GM20431 (cell line): Measurements from ENCODE around the gene CPNE1.

Source experiments
- in situ Hi-C: fragments of 300-500 bp; cut with MseI, MboI; formaldehyde crosslinking; loops from one replicate; pipeline ENCODE4 v1.15.0; 2020; ENCODE audit warnings: low sequenced_read_pairs; ENCODE audit not compliant: unreplicated experiment

CPNE1 gene

DNA sequence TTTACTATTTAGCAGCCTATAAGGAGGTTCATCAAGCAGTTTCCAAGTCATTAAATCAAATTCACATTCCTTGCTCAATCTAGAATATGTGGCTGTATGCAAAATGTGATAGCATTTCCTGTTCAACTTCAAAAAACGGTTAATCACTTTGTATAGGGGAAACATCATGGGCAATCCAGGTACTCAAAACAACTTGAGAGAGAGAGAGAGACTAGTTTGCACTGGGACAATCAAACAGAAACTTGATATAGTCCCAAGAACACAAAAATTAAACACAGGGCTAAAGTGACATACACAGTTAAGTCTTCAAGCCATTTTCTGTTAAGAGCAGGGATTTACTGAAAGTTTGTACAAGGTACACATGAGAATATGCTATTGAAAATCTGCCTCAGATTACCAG, 7.4 kb downstream of the CPNE1 start:
- in situ Hi-C loops: no loop called here

DNA sequence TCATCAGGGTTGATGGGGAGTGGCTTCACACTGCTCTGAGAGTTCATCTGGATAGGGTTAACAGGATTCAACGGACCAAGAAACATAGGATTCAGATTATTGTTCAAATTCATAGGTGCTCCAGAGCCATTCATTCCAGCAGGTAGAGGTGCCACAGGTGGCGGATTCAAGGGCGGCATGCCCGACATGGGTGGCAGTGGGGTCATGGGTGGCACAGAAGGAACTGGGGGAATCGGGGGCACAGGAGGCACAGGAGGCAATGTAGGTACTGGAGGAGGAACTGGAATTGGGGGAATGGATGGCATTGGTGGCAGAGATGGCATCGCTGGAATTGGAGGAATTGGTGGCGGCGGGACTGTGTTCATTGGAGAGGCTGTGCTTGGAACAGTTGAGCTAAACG, 10.3 kb downstream of the CPNE1 start:
- in situ Hi-C loops: no loop called here

DNA sequence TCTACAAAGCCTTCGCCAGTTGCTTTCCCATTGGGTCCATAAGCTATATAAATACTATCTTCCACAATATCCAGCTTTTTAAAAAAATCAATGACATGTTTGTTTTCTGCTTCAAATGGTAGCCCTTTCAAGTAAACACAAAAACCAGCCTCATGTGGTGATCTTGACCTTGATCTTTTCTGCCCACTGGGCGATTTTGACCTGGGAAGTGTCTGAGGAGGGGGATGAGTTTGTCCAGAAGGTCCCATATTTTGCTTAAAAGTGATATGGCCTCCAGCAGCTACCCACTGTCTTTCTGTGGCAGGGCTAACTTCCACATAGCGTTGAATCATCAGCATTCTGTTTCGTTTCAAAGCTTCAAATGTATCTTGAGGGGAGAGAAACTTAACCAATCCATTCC, 10.8 kb downstream of the CPNE1 start:
- in situ Hi-C loops: no loop called here

DNA sequence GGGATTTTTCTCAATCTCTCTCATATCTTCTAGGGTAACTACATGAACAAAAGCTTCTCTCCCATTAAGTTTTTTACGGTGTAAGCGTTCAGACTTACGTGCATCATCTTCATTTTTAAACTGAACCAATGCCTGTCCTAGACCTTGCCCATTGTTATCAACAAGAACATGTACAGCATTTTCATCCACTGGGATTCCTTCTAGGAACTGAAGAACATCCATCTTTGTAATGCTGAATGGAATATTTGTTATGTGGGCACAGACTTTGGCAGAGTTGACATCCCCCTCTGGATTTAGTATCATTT, 11.3 kb downstream of the CPNE1 start:
- in situ Hi-C loops: no loop called here

DNA sequence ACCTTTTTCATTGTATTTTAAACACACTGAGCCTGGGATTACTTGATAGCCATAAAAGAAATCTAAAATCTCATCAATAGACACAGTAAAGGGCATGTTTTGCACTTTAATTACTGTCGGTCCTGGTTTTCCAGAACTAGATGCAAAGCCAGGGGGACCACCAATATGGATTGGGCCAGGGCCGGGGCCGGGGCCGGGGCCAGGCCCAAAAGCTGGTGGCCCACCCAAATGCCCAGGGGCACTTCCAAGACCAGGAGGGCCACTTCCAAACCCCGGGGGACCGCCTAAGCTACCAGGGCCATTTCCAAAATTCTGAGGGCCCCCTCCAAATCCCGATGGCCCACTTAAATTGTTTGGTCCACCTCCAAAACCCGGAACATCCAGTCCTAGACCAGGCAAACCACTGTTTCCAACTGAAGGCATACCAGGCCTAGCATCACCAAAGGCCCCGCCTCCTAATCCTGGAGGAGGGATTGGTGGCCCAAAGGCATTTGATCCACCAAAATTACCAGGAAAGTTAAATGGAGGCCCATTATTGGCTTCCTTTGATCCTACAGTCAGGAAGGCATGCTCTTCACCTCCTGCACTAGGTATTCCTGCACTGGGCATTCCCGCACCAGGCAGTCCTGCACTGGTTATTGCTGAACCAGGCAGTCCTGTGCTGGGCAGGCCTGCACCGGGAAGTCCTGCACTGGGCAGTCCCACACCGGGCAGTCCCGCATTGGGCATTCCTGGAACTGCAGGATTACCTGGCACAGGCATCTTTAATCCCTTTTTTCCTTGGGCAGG, 11.9 kb downstream of the CPNE1 start:
- in situ Hi-C loops: no loop called here

DNA sequence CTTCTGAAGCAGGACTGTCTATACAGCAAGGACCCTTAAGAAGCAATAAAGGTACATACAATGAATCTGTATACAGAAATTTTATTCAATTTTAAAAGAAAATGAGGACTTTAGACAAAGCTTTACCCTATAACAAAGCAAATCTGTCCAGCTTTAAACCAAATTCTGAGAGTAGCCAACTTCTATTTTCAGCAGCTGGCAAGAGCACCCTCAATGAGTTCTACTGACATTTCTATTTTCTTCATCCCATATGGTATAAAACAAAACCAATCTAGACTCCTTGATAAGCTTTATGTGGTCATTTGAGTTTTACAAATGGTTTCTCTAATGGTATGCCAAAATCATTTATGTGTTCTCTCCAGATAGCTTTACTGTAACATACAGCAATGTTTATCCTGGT, 12.7 kb downstream of the CPNE1 start:
- in situ Hi-C loops: no loop called here

DNA sequence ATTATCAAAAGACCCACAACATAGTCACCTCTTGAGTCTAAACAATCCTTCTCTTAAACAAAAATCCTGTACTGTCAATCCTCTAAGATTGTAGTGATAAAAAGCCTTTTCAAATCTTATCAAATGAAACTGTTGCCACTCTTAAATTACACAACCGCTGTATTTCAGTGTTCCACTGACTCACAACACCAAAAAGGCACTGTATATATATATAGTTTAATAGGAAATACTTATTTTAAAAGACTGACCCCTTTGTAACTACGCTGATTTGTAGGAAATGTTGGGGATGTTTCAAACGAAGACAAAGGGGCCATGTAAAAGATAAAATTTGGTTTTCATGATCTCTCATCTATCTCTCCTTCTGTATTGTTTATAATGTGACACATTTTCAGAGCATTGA, 14.1 kb downstream of the CPNE1 start:
- in situ Hi-C loops: no loop called here

DNA sequence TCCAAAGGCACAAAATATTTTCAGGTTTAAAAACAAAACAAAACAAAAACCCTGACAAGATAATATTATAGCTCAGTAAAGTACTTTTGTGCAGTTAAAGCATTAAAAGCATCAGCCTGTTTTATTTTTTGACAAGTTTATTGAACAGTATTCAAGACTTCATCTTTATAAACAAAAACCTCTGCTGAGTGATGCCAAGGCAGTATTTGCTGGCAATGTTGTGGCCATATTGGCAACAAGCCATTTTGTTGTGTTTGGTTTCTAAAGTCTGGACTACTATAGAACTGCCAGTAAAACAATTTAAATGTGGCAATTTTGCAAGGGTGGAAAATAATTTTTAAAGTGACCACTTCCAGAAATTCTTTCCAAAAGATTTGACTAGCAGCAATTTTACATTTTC, 15.9 kb downstream of the CPNE1 start:
- in situ Hi-C loops: no loop called here

DNA sequence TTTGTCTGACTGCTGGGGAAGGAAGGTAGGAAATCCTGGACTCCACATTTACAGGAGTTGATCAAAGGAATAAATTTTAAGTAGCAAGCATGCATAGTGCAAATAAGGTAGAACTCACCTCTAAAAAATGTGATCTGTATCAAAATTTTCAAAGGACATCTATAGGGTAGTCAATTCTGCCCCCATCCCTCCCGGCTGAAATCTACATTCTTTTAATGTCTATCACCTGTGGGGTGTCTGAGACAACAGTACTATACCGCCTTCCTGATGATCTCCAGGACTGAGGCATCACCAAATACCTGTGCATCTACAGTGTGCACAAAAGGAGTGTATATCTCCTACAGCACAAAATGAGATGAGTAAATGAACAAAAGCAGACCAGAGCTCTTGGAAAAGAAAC, 19.9 kb downstream of the CPNE1 start:
- in situ Hi-C loops: no loop called here

DNA sequence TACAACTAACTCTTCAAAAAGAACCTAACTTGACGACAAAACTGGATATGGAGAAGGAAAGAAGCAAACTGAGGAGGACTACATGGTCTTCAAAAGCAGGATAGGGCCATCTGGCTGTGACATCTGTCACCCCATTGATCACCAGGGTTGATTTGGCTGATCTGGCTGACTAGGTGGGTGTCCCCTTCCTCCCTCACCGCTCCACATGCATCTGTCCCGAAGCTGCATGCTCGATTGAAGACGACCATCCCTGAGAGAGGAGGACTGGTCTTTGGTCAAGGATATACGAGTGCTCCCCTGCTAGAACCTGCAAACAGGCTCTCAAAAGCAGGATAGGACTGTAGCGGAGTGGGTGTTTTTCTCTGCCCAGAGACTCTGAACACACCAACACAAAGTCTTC, 21.7 kb downstream of the CPNE1 start:
- in situ Hi-C loops: no loop called here

DNA sequence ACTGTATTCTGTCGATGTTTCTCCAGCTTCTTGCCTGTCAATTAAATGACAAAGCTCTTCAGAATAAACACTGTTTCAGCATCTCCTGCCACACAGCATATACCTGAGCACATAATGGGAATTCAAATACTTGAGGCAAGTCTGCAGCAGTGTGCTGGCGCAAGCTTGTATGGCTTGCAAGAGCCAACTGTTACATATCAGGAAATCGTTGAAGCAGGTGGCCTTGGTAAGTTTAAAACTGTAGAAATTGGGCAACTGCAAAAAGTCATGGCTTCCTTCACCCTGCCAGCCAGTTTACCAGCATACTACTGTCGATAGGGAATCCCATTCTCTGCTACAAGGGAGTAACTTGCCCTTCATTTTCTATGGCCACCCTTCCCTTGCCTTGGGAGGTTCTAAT, 23.0 kb downstream of the CPNE1 start:
- in situ Hi-C loops: no loop called here

DNA sequence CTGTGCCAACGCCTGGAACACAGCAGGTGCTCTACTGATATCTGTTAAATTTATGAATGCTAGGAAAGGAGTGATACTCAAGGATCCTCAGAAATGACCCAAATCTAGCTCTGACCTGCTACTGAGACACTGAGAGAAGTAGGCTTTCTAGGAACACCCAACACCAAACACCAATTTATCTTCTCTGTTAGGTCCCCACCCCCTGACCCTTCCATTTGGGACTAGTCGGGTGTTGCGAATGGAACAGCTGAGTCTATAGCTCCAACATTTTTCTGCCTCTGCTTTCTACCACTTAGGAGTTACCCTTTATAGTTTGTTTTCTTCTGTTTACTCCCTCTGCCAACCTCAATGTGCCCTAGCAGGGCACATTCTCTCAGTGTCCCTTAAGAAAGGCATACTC, 24.0 kb downstream of the CPNE1 start:
- in situ Hi-C loops: no loop called here

DNA sequence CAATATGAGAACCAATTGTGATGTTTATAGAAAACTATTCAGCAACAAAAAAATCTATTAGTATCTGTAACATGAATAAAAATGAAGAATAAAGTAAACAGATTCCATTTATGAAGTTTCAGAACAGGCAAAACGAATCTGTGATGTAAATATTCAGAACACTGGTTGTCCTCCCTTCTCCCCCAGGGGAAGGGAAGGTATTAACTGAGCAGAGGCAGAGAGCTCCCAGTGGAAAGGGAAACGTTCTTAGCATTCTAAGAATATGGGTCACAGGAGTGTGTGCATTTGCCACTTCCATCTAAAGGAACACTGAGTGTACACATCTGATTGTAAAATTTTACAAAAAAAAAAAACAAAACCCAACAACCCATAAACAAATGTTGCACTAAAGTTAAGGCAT, 25.9 kb downstream of the CPNE1 start:
- in situ Hi-C loops: no loop called here

DNA sequence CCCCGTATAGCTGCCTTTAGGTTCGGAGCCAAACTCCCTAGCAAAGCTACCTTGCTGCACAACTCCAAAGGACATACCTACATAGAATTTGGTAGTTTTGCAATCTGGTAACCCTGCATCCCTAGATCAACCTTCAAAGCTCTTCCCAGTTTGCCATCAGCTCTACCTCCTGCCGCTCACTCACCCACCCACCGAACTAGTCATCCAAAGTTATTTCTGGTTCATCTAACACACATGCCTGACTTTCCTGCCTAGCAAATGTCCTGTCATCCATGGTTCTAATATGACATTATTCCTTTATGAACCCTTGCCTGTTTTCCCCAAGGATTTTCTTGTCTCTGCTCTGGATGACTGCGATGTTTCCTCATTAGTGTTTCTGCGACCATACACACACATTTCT, 27.4 kb downstream of the CPNE1 start:
- in situ Hi-C loops: no loop called here

DNA sequence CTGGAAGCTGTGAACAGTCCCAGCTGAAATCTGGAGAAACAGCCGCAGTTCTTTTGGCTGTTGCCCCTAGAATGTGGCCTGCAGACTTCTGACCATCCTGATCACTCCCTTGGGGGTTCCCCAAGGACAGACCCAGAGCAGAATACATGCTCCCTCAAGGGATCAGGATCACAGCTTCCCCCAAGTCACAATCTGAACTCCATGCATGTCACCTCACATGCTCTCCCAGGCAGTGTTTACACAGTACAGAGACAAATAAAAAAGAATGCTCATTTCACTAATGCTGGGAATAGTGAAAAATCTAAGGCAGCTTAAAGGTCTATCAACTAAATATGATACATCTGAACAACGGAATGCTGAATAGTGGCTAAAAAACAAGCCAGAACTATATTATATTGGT, 28.6 kb downstream of the CPNE1 start:
- in situ Hi-C loops: no loop called here

DNA sequence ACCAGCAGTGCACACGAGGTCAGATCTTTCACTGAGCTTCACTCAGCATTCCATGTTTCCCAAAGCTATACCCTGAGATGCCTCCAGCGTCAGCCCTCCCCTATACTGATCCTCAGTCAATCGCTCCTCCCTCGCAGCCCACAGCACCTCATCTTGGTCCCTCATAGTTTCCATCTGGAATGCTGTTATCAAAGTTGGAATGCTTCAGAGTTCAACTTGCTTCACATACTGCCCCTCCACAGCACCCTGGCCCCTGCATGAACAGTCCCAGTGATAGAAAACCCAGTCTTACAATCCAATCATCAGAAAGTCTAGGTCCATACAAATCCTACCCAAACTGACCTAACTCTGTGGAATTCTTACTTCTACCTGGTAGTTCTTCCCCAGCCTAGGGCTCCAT, 29.0 kb downstream of the CPNE1 start:
- in situ Hi-C loops: no loop called here

DNA sequence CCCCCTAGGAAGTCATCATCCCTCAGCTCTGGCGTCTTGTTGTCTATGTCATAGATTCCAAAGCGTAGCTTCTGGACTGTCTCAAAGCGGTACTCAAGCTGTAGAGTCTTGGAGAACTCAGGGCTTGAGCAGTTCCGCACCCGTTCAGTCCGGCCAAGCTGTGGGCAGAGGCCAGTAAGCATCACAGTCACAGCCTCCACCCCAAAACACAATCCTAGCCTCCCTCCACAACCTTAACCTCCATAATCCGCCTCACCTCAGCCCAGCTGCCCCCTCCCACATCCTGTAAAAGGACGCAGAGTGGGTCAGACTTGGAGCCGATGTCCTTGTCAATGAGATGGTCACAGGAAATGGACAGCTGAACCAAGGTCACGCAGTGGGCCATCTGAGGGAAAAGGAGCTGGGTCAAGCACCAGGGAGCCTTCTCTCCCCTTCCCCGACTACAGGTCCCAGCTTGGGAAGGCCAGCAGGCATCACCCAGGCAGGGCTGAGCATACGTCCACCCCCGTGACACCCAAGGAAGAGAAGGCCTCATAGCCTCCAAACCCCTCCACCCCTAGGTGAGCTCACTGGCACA, 32.1 kb downstream of the CPNE1 start:
- in situ Hi-C loops: no loop called here

DNA sequence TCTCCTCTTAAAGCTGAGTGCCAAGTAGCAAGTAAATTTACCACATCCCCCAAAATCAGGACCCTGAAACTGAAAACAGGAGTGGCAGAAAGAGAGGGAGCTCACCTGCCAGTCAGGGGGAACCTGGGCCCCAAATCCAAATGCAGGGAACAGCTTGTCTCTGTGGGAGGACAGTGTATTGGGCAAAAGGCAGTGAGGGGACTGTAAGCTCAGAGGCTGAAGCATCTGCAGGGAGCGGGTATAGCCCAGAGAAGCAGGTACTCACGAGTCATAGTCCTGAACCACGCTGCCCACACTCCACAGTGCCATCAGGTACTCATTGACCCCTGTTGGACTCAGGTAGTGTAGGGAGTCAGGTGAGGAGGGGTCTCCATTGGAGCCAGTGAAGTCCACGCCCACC, 34.1 kb downstream of the CPNE1 start:
- in situ Hi-C loops: no loop called here

DNA sequence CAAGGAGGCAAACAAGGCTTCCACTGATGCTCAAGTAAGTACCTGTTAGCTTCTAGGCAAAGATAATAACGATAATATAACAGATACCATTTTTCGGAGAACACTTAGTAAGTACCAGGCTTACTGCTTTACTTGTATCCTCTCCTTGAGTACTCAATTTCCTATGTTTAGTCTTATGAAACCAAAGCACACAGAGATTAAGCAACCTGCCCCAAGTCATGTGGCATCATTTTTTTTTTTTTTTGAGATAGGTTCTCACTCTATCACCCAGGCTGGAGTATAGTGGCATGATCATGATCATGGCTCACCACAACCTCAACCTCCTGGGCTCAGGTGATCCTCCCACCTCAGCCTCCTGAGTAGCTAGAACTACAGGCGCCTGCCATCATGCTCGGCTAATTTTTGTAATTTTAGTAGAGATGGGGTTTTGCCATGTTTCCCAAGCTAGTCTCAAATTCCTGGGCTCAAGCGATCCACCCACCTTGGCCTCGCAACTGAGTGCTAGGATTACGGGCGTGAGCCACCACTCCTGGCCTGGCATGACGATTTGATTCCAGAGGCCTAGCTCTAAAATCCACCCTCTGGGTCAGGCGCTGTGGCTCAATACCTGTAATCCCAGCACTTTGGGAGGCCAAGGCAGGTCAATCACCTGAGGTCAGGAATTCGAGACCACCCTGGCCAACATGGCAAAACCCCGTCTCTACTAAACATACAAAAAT, 35.1 kb downstream of the CPNE1 start:
- in situ Hi-C loops: no loop called here

DNA sequence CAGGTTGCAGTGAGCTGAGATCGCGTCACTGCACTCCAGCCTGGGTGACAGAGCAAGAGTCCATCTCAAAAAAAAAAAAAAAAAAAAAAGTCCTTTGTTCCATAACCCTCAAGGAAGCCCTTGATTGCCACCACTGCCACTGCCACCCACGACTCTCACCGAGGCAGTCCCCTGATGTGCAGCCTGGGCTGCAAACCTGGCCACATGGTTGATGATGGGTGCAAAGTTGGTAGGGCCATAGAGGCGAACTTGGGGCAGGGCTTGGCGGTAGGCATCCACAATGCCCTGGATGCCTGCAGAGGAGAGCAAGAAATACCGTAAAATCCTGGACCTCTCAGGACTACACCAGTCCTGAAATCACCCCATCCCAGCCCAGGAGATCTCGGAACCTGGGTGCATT, 37.6 kb downstream of the CPNE1 start:
- in situ Hi-C loops: no loop called here

DNA sequence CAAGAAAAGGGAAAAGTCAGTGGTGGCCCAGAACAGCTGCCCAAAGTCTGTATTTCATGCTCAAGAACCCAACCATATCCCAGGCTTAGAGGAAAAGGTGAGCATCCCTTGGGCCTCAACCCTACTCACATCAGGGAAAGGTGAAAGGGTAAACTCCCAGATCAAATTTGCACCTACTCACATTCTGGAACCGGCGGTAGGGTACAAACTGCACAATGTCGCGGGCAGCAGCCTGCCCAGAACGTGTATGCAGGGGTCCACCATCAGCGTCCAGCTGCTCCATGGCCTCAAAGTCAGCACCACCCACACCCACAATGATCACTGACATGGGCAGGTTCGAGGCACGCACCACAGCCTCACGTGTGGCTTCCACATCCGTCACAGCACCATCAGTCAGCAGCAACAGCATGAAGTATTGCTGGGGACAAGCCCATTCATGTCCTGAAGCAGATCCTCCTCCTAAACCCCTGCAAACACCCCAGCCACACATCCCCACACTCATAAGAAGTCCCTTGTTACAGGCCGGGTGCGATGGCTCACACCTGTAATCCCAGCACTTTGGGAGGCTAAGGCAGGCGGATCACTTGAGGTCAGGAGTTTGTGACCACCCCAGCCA, 38.2 kb downstream of the CPNE1 start:
- in situ Hi-C loops: no loop called here
